Naive thymus-derived CD4-positive, alpha-beta T cell (primary cell): Measurements from ENCODE around the gene VGLL4. TPM values are rescaled to one million over a fixed set of nuclear protein-coding genes. Genes with fewer than 3 reads are reported as not detected.

Source experiments
- ATAC-seq: fragments of 150-1000 bp; cut with Tn5 transposase; 2 replicates; pipeline ENCODE4 v1.10.0; 2021; ENCODE audit warnings: mild to moderate bottlenecking, moderate library complexity
- CTCF ChIA-PET: fragments of 350-600 bp; sonication (Branson Sonifier 250); formaldehyde crosslinking; loops from one replicate; lab custom pipeline; 2021; ENCODE audit warnings: antibody characterized with exemption; lab: Charles Lee
- POLR2A ChIA-PET: fragments of 350-600 bp; sonication (Branson Sonifier 250); formaldehyde crosslinking; loops from one replicate; lab custom pipeline; 2021; ENCODE audit warnings: antibody characterized with exemption, inconsistent platforms; lab: Charles Lee
- DNase-seq, 9 donors: peaks; one replicate each; pipeline versions ENCODE4 v3.0.0 to v3.0.0-alpha.2; 2020 to 2022; ENCODE audit warnings: mixed read lengths in 1 of 9
- H3K27ac ChIP-seq: one replicate; pipeline ENCODE4 v1.7.0; 2013; ENCODE audit warnings: mild to moderate bottlenecking, low read depth, low read length, moderate library complexity
- H3K27me3 ChIP-seq, 2 donors: one replicate each; pipeline ENCODE4 v1.7.0; 2013; ENCODE audit warnings: low read length in 2 of 2, mild to moderate bottlenecking in 2 of 2, moderate library complexity in 2 of 2; ENCODE audit not compliant: control insufficient read depth in 2 of 2, insufficient read depth in 2 of 2
- H3K36me3 ChIP-seq, 3 experiments: 1 replicate in 2 of 3; 2 replicates in 1 of 3; pipeline ENCODE4 v1.7.0; 2013; ENCODE audit warnings: low read length in 3 of 3, mild to moderate bottlenecking in 3 of 3, moderate library complexity in 1 of 3; ENCODE audit not compliant: insufficient read depth in 3 of 3, control insufficient read depth in 2 of 3
- H3K4me1 ChIP-seq, 2 donors: one replicate each; pipeline ENCODE4 v1.7.0; 2013; ENCODE audit warnings: low read length in 2 of 2, mild to moderate bottlenecking in 2 of 2, moderate library complexity in 1 of 2; ENCODE audit not compliant: control insufficient read depth in 2 of 2, insufficient read depth in 2 of 2
- H3K4me3 ChIP-seq: 2 replicates; pipeline ENCODE4 v1.7.0; 2013; ENCODE audit warnings: mild to moderate bottlenecking, low read length
- H3K9me3 ChIP-seq, 3 experiments: 1 replicate in 2 of 3; 2 replicates in 1 of 3; pipeline ENCODE4 v1.7.0; 2013; ENCODE audit warnings: low read length in 3 of 3; ENCODE audit not compliant: control insufficient read depth in 2 of 3
- H3K27ac Mint-ChIP-seq, 9 donors: one replicate each; pipeline ENCODE4 v1.8.0; 2020 to 2022; ENCODE audit warnings: mixed read lengths in 9 of 9, mild to moderate bottlenecking in 8 of 9, moderate library complexity in 5 of 9, inconsistent platforms in 2 of 9
- H3K27me3 Mint-ChIP-seq, 5 donors: one replicate each; pipeline ENCODE4 v1.8.0; 2021 to 2022; ENCODE audit warnings: mixed read lengths in 5 of 5, mild to moderate bottlenecking in 1 of 5
- H3K36me3 Mint-ChIP-seq, 5 donors: one replicate each; pipeline ENCODE4 v1.8.0; 2020 to 2022; ENCODE audit warnings: mixed read lengths in 5 of 5, mild to moderate bottlenecking in 3 of 5, inconsistent platforms in 1 of 5
- H3K4me1 Mint-ChIP-seq, 7 donors: one replicate each; pipeline ENCODE4 v1.8.0; 2020 to 2022; ENCODE audit warnings: mixed read lengths in 7 of 7, mild to moderate bottlenecking in 3 of 7, inconsistent platforms in 1 of 7
- H3K4me3 Mint-ChIP-seq, 10 donors: one replicate each; pipeline ENCODE4 v1.8.0; 2020 to 2022; ENCODE audit warnings: mild to moderate bottlenecking in 10 of 10, mixed read lengths in 10 of 10, moderate library complexity in 6 of 10, inconsistent platforms in 2 of 10
- H3K9me3 Mint-ChIP-seq, 11 donors: one replicate each; pipeline ENCODE4 v1.8.0; 2020 to 2022; ENCODE audit warnings: mixed read lengths in 11 of 11, mild to moderate bottlenecking in 4 of 11, inconsistent platforms in 1 of 11, moderate library complexity in 1 of 11
- intact Hi-C, 2 donors: fragments of 100-400 bp; cut with micrococcal nuclease; formaldehyde crosslinking; loops; one replicate each; pipeline ENCODE4 v1.15.1; 2023
- polyA plus RNA-seq, 2 donors: library from polyadenylated mRNA; unstranded; fragments of 300-500 nt; fragmentation: Illumina TruSeq; gene quantifications; one replicate each; pipeline ENCODE4 v1.2.3, GENCODE V29; 2021
- total RNA-seq, 6 experiments: library from RNA in 5 of 6; stranded (reverse) in 5 of 6; gene quantifications; 1 replicate in 5 of 6; 2 replicates in 1 of 6; pipeline ENCODE4 v1.2.3 and lab custom pipeline; 2021 to 2026

VGLL4 gene
- total and polyA plus RNA-seq, 7 experiments from 2014 or later, result 18.6 to 44.8 (median 23.8) TPM

GRCh38 chr3:11543948-11544387 lies 99.7 kb downstream of the VGLL4 start:
- Histone ChIP-seq H3K9me3 (no peaks in the 10 kb centered on the region), H3K4me3 (no peak overlapping the region), H3K36me3 (no peaks in the 10 kb centered on the region), H3K4me1 (no peaks in the 10 kb centered on the region), H3K27me3 (no peaks in the 10 kb centered on the region), H3K27ac (no peak overlapping the region)
- Mint-ChIP-seq H3K4me3 (no peak overlapping the region), H3K27ac (no peak overlapping the region), H3K9me3 (peaks cover 0 to 10% (median 0%) of the 10 kb centered on the region in 11 donors), H3K36me3 (peaks cover 0 to 24% (median 5%) of the 10 kb centered on the region in 5 donors), H3K4me1 (peaks cover 0 to 5% (median 0%) of the 10 kb centered on the region in 7 donors), H3K27me3 (no peaks in the 10 kb centered on the region)
- ChIA-PET POLR2A (no interaction called here), CTCF (no interaction called here)
- DNase-seq (no peak), ATAC-seq (no peak)
- intact Hi-C loops, result no loop called here

- Mint-ChIP-seq H3K9me3 (peaks cover 0 to 5% (median 0%) of the 10 kb centered on the region in 11 donors), H3K36me3 (peaks cover 0 to 19% (median 5%) of the 10 kb centered on the region in 5 donors), H3K4me1 (peaks cover 0 to 5% (median 0%) of the 10 kb centered on the region in 7 donors), H3K4me3 (no peak overlapping the region), H3K27me3 (no peaks in the 10 kb centered on the region), H3K27ac (peak overlapping the region in 2 of 9 donors; percentile 22 to 41)
- intact Hi-C loops, result no loop called here
- ATAC-seq (no peak), DNase-seq (no peak)
- ChIA-PET POLR2A (no interaction called here), CTCF (no interaction called here)
- no peak overlapping the region for H3K27ac ChIP-seq
- H3K9me3 ChIP-seq, result no peaks in the 10 kb centered on the region
- H3K4me3 ChIP-seq, result no peak overlapping the region
- no peaks in the 10 kb centered on the region for H3K4me1 ChIP-seq
- no peaks in the 10 kb centered on the region for H3K36me3 ChIP-seq
- no peaks in the 10 kb centered on the region for H3K27me3 ChIP-seq
Observed at GRCh38 chr3:11543141-11543947, 100.4 kb downstream of the VGLL4 start.

- DNase-seq (no peak), ATAC-seq (no peak)
- no peaks in the 10 kb centered on the region for H3K27me3 ChIP-seq
- H3K9me3 ChIP-seq, result no peaks in the 10 kb centered on the region
- no peak overlapping the region for H3K4me3 ChIP-seq
- Mint-ChIP-seq H3K27me3 (no peaks in the 10 kb centered on the region), H3K4me1 (peaks cover 0 to 7% (median 0%) of the 10 kb centered on the region in 7 donors), H3K4me3 (no peak overlapping the region), H3K36me3 (peaks cover 0 to 19% (median 4%) of the 10 kb centered on the region in 5 donors), H3K27ac (peak overlapping the region in 1 of 9 donors; percentile 2), H3K9me3 (peaks cover 0 to 5% (median 0%) of the 10 kb centered on the region in 11 donors)
- H3K36me3 ChIP-seq, result no peaks in the 10 kb centered on the region
- CTCF ChIA-PET, result no interaction called here
- no peaks in the 10 kb centered on the region for H3K4me1 ChIP-seq
- POLR2A ChIA-PET, result no interaction called here
- intact Hi-C loops, result no loop called here
- no peak overlapping the region for H3K27ac ChIP-seq
Observed at GRCh38 chr3:11542551-11542950, 101.2 kb downstream of the VGLL4 start.

- no peak overlapping the region for H3K4me3 ChIP-seq
- DNase-seq, result no peak
- Mint-ChIP-seq H3K4me1 (peaks cover 0 to 15% (median 3%) of the 10 kb centered on the region in 7 donors), H3K27me3 (no peaks in the 10 kb centered on the region), H3K4me3 (no peak overlapping the region), H3K9me3 (peaks cover 0 to 2% (median 0%) of the 10 kb centered on the region in 11 donors), H3K27ac (peak overlapping the region in 1 of 9 donors; percentile 8), H3K36me3 (peaks cover 0 to 14% (median 9%) of the 10 kb centered on the region in 5 donors)
- H3K27ac ChIP-seq, result no peak overlapping the region
- no peaks in the 10 kb centered on the region for H3K9me3 ChIP-seq
- H3K27me3 ChIP-seq, result no peaks in the 10 kb centered on the region
- ATAC-seq, result no peak
- CTCF ChIA-PET, result no interaction called here
- intact Hi-C loops, result no loop called here
- no peaks in the 10 kb centered on the region for H3K4me1 ChIP-seq
- POLR2A ChIA-PET, result no interaction called here
- H3K36me3 ChIP-seq, result no peaks in the 10 kb centered on the region
Observed at GRCh38 chr3:11541321-11542303, 102.1 kb downstream of the VGLL4 start.

GRCh38 chr3:11539677-11540076 lies 104.0 kb downstream of the VGLL4 start:
- ChIA-PET CTCF (no interaction called here), POLR2A (no interaction called here)
- Mint-ChIP-seq H3K4me3 (no peak overlapping the region), H3K9me3 (peaks cover 0 to 2% (median 0%) of the 10 kb centered on the region in 11 donors), H3K36me3 (peaks cover 0 to 11% (median 9%) of the 10 kb centered on the region in 5 donors), H3K27me3 (no peaks in the 10 kb centered on the region), H3K4me1 (peaks cover 0 to 15% (median 3%) of the 10 kb centered on the region in 7 donors), H3K27ac (no peak overlapping the region)
- Histone ChIP-seq H3K4me1 (no peaks in the 10 kb centered on the region), H3K36me3 (no peaks in the 10 kb centered on the region), H3K4me3 (no peak overlapping the region), H3K9me3 (no peaks in the 10 kb centered on the region), H3K27me3 (no peaks in the 10 kb centered on the region), H3K27ac (no peak overlapping the region)
- intact Hi-C loops, result no loop called here
- no peak for ATAC-seq
- no peak for DNase-seq

GRCh38 chr3:11539218-11539617 lies 104.5 kb downstream of the VGLL4 start:
- peaks cover 0 to 15% (median 3%) of the 10 kb centered on the region in 7 donors for H3K4me1 Mint-ChIP-seq
- Histone ChIP-seq H3K36me3 (no peaks in the 10 kb centered on the region), H3K4me3 (no peak overlapping the region), H3K27me3 (no peaks in the 10 kb centered on the region), H3K9me3 (no peaks in the 10 kb centered on the region), H3K27ac (no peak overlapping the region), H3K4me1 (no peaks in the 10 kb centered on the region)
- H3K27me3 Mint-ChIP-seq, result no peaks in the 10 kb centered on the region
- H3K9me3 Mint-ChIP-seq, result peaks cover 0 to 2% (median 0%) of the 10 kb centered on the region in 11 donors
- intact Hi-C loops, result no loop called here
- no peak overlapping the region for H3K4me3 Mint-ChIP-seq
- POLR2A ChIA-PET, result no interaction called here
- ATAC-seq, result no peak
- no peak for DNase-seq
- H3K27ac Mint-ChIP-seq, result peak overlapping the region in 2 of 9 donors; percentile 1 to 47
- CTCF ChIA-PET, result no interaction called here
- H3K36me3 Mint-ChIP-seq, result peaks cover 0 to 10% (median 9%) of the 10 kb centered on the region in 5 donors
